HG02970 (cell line): Measurements from ENCODE around the gene MSLN.
"Not testable (repeated sequence)": the region's sequence is repeated elsewhere in the genome, so short reads cannot be mapped to it uniquely, and the experiment has no call there.

ENCODE experiments used
- ATAC-seq: cut with Tn5 transposase; IDR thresholded peaks from one replicate; pipeline ENCODE4 v1.9.1; 2021; ENCODE audit warnings: mild to moderate bottlenecking, moderate library complexity, moderate number of reproducible peaks; ENCODE audit not compliant: unreplicated experiment, low FRiP score

Gene MSLN

GRCh38 chr16:754121-754607 is 6.4 kb upstream of the MSLN start:
- ATAC-seq: not testable (repeated sequence)

- ATAC-seq: no peak
Observed at GRCh38 chr16:754656-755055, 5.9 kb upstream of the MSLN start.

GRCh38 chr16:756428-756827 is 4.1 kb upstream of the MSLN start:
- ATAC-seq: no peak

GRCh38 chr16:759110-759910 is 1.2 kb upstream of the MSLN start:
- ATAC-seq: no peak

- ATAC-seq: no peak
Observed at GRCh38 chr16:760065-760464, 469 bp upstream of the MSLN start.

- no peak for ATAC-seq
Observed at GRCh38 chr16:761625-762513, 1.3 kb downstream of the MSLN start.

- no peak for ATAC-seq
Observed at GRCh38 chr16:762595-763268, 2.2 kb downstream of the MSLN start.

- ATAC-seq: no peak
Observed at GRCh38 chr16:763369-764183, 3.0 kb downstream of the MSLN start.

GRCh38 chr16:764184-764750 is 3.7 kb downstream of the MSLN start:
- no peak for ATAC-seq

- ATAC-seq: no peak
Observed at GRCh38 chr16:764848-765487, 4.4 kb downstream of the MSLN start.

- no peak for ATAC-seq
Observed at GRCh38 chr16:765488-765865, 4.9 kb downstream of the MSLN start.

- ATAC-seq: no peak
Observed at GRCh38 chr16:766008-766819, 5.7 kb downstream of the MSLN start.

GRCh38 chr16:766820-767640 is 6.5 kb downstream of the MSLN start:
- ATAC-seq: no peak

- ATAC-seq: no peak
Observed at GRCh38 chr16:767743-768235, 7.3 kb downstream of the MSLN start.

GRCh38 chr16:768428-768827 is 7.9 kb downstream of the MSLN start:
- ATAC-seq: no peak

- no peak for ATAC-seq
Observed at GRCh38 chr16:769184-769784, 8.8 kb downstream of the MSLN start.

GRCh38 chr16:769934-770333 is 9.4 kb downstream of the MSLN start:
- no peak for ATAC-seq
